A549 treated with GW870086 at 1 μM for 4 hours (cell line): ENCODE data around the gene KMT2E. TPM values are rescaled to one million over a fixed set of nuclear protein-coding genes. Genes with fewer than 3 reads are reported as not detected.

Source experiments
- total RNA-seq: library from RNA; stranded (reverse); fragments of 200-300 nt; extraction: Qiagen RNA extraction; gene quantifications from 5 replicates; pipeline ENCODE4 v1.2.3, GENCODE V29; 2022; ENCODE audit warnings: low read depth

KMT2E gene, protein sequence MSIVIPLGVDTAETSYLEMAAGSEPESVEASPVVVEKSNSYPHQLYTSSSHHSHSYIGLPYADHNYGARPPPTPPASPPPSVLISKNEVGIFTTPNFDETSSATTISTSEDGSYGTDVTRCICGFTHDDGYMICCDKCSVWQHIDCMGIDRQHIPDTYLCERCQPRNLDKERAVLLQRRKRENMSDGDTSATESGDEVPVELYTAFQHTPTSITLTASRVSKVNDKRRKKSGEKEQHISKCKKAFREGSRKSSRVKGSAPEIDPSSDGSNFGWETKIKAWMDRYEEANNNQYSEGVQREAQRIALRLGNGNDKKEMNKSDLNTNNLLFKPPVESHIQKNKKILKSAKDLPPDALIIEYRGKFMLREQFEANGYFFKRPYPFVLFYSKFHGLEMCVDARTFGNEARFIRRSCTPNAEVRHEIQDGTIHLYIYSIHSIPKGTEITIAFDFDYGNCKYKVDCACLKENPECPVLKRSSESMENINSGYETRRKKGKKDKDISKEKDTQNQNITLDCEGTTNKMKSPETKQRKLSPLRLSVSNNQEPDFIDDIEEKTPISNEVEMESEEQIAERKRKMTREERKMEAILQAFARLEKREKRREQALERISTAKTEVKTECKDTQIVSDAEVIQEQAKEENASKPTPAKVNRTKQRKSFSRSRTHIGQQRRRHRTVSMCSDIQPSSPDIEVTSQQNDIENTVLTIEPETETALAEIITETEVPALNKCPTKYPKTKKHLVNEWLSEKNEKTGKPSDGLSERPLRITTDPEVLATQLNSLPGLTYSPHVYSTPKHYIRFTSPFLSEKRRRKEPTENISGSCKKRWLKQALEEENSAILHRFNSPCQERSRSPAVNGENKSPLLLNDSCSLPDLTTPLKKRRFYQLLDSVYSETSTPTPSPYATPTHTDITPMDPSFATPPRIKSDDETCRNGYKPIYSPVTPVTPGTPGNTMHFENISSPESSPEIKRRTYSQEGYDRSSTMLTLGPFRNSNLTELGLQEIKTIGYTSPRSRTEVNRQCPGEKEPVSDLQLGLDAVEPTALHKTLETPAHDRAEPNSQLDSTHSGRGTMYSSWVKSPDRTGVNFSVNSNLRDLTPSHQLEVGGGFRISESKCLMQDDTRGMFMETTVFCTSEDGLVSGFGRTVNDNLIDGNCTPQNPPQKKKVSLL (N-terminal part only)
- total RNA-seq, result 12.7 to 19.4 TPM (median 17.6 TPM) in 5 replicates

DNA sequence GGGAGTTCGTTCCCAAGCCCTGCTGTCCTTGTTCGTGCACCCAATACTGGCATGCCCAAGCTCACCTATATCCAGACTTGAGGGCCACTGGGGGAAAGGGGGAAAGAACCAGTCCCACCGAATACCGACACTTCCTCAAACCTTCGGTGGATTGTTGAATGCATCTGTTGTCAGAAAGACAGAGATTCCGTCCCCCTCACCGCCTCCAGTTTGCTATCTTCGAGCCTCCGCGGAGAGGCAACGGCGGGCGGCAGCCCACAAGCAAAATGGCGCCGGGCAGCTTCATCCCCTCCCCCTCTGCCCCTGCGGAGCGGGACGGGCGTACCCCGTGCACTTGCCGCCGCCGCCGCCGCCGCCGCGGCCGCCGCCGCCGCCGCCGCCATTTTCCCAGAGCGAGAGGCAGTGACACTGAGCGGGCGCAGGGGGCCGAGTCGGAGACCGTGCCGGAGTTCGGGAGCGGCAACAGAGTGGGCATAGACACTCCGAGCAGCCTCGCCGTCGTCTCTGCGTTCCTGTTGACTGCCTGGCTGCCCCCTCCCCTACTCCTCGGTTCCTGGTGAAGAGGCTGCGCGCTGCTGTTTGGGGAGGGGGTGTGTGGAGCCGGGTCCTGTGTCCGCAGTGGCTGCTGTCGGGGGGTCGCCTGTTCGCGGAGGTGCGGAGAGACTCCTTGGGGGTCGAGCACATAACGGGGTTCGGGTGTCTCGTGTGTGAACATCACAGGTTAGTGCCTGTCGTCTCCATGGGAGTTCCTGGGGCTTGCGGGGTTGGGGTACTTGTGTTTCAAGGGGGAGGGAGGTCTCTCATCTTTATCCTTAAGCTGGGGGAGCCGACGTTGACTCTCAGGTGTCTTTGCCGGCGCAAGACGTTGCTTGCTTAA lies at the start of gene KMT2E:
TSS of gene KMT2E (plus strand) at position 390 of the 877 bp plus-strand sequence. CDS start 26,748 bp downstream, outside the sequence.

